Spinal cord (tissue), 10 donors: ENCODE data around the gene ARRB2. TPM values are rescaled to one million over a fixed set of nuclear protein-coding genes. Genes with fewer than 3 reads are reported as not detected.

Experiments
- DNase-seq, 6 donors: peaks; one replicate each; pipeline versions ENCODE4 v3.0.0 to v3.0.0-alpha.2; 2013 to 2015; ENCODE audit warnings: low spot score in 6 of 6, low read depth in 4 of 6
- H3K27ac ChIP-seq: one replicate; pipeline ENCODE4 v1.5.1; 2013; ENCODE audit warnings: low read depth, low read length, control low read depth
- H3K27me3 ChIP-seq: one replicate; pipeline ENCODE4 v1.6.1; 2013; ENCODE audit warnings: low read length; ENCODE audit not compliant: control insufficient read depth, insufficient read depth
- H3K36me3 ChIP-seq: one replicate; pipeline ENCODE4 v1.6.1; 2013; ENCODE audit warnings: low read length; ENCODE audit not compliant: control insufficient read depth, insufficient read depth
- H3K4me1 ChIP-seq: one replicate; pipeline ENCODE4 v1.6.1; 2013; ENCODE audit warnings: low read length; ENCODE audit not compliant: control insufficient read depth, insufficient read depth
- H3K4me3 ChIP-seq: one replicate; pipeline ENCODE4 v1.5.1; 2013; ENCODE audit warnings: low read depth, low read length, control low read depth
- H3K9me3 ChIP-seq: one replicate; pipeline ENCODE4 v1.6.1; 2013; ENCODE audit warnings: low read length; ENCODE audit not compliant: control insufficient read depth, insufficient read depth
- WGBS: methylation state at CpG from one replicate; pipeline ENCODE4 v1.1.5; 2013; ENCODE audit warnings: missing lambda C conversion rate; ENCODE audit not compliant: insufficient coverage; 5-methylcytosine and 5-hydroxymethylcytosine counted together
- polyA plus RNA-seq, 2 donors: library from polyadenylated mRNA; unstranded; fragments of 120-200 nt; gene quantifications; one replicate each; pipeline ENCODE4 v1.2.1, GENCODE V29; 2013; ENCODE audit not compliant: insufficient read length in 2 of 2
- total RNA-seq, 2 donors: library from RNA; depleted of rRNA in 1 of 2; stranded (reverse); fragments of 120-200 nt in 1 of 2; fragments of >200 nt in 1 of 2; gene quantifications; one replicate each; pipeline versions ENCODE4 v1.2.3 to v1.2.4, GENCODE V29; 2013 to 2014
- donor health status: healthy.

Gene ARRB2
- total and polyA plus RNA-seq, 4 donors: 21.2 to 105 (median 66.5) TPM

DNA sequence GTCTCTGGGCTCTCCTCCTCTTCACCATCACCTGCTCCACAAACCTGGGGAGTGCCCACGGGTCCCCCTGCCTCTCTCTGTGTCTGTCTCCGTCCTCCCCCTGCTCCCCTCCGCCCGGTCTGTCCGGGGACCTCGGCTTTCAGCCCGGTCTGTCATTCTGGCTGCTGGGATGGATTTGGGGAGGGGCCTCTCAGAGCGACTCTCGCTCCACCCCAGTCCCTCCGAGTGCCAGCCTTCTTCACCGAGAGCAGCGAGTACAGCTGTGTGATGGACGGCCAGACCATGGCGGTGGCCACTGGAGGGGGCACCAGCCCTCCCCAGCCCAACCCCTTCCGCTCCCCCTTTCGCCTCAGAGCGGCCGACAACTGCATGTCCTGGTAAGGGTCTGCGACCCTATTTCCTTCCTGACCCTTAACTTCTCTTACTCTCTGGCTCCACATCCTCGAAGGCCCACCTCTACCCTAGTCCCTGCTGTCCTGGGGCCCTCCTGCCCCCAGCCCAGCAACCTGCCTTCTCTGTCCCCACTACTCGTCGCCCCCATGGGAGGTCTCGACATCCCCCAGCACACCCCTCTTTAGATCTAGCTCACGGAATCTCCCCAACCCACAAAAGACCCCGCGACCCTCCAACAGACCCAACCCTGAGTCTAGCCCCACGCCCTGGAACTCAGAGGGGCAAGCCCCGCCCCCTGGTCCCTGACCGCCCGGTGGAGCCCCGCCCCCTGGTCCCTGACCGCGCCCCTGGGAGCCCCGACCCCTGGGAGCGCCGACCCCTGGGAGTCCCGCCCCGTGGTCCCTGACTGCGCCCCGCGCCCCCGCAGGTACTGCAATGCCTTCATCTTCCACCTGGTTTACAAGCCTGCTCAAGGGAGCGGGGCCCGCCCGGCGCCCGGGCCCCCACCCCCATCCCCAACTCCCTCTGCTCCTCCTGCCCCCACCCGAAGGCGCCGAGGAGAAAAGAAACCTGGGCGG, 34.9 kb downstream of the ARRB2 start:
- DNase-seq: no peak
- Histone ChIP-seq H3K4me1 (peaks cover 13% of the 10 kb centered on the region), H3K36me3 (no peaks in the 10 kb centered on the region), H3K4me3 (no peak overlapping the region), H3K27ac (no peak overlapping the region), H3K9me3 (no peaks in the 10 kb centered on the region), H3K27me3 (peaks cover 61% of the 10 kb centered on the region)
- WGBS: under 1% methylated on average over 31 of the region's 51 CpGs

- Histone ChIP-seq H3K36me3 (no peaks in the 10 kb centered on the region), H3K27ac (no peak overlapping the region), H3K9me3 (no peaks in the 10 kb centered on the region), H3K4me1 (peaks cover 13% of the 10 kb centered on the region), H3K27me3 (peaks cover 54% of the 10 kb centered on the region), H3K4me3 (no peak overlapping the region)
- WGBS: 70% methylated on average over 2 of the region's 5 CpGs
- DNase-seq: no peak
Measured at GRCh38 chr17:4747847-4748246, 37.4 kb downstream of the ARRB2 start.

- peaks cover 47% of the 10 kb centered on the region for H3K27me3 ChIP-seq
- H3K27ac ChIP-seq: no peak overlapping the region
- H3K4me1 ChIP-seq: peaks cover 13% of the 10 kb centered on the region
- no peaks in the 10 kb centered on the region for H3K9me3 ChIP-seq
- no peak for DNase-seq
- H3K36me3 ChIP-seq: no peaks in the 10 kb centered on the region
- no peak overlapping the region for H3K4me3 ChIP-seq
- WGBS: 60% methylated on average over 2 of the region's 4 CpGs
Measured at GRCh38 chr17:4748686-4749085, 38.3 kb downstream of the ARRB2 start.

DNA sequence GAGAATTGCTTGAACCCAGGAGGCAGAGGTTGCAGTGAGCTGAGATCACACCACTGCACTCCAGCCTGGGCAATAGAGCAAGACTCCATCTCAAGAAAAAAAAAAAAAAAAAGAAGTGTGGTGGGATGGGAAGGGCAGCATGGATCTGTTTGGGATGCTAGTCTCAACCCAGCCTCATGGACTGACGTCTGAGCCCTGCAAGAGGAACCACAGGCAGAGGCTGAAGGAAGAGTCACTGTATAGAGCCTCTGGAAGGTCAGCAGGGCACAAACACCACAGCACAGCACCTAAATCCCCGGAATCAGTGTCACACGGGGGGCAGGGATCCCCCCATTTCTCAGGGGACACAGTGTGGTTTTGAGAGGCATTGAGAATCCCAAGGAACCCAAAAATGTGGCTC, 40.2 kb downstream of the ARRB2 start:
- H3K9me3 ChIP-seq: no peaks in the 10 kb centered on the region
- no peak overlapping the region for H3K4me3 ChIP-seq
- no CpG with 5 or more reads among the region's 3 CpGs for WGBS
- DNase-seq: no peak
- peaks cover 34% of the 10 kb centered on the region for H3K27me3 ChIP-seq
- no peaks in the 10 kb centered on the region for H3K36me3 ChIP-seq
- H3K4me1 ChIP-seq: peaks cover 3% of the 10 kb centered on the region
- no peak overlapping the region for H3K27ac ChIP-seq

DNA sequence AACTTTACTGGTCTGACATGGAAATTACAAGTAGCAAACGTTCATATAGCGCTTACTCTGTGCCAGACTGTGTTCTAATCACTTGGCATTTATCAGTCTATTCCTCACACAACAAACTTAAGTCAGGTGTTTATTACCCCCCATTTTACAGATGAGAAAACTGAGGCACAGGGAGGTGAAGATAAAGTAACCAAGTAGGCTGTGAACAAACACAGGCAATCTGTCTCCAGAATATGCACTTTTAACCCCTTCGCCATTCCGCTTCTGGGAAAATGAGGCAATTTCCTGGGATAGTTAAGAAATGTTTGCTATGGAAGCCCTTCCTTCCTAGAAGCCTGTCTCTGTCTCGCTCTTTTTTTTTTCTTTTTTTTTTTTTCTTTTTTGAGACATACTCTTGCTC, 41.5 kb downstream of the ARRB2 start:
- no peaks in the 10 kb centered on the region for H3K4me1 ChIP-seq
- H3K36me3 ChIP-seq: no peaks in the 10 kb centered on the region
- no peak overlapping the region for H3K4me3 ChIP-seq
- DNase-seq: no peak
- H3K27me3 ChIP-seq: peaks cover 27% of the 10 kb centered on the region
- whole genome bisulfite sequencing: 87% methylated on average over 3 of the region's 5 CpGs
- H3K27ac ChIP-seq: no peak overlapping the region
- no peaks in the 10 kb centered on the region for H3K9me3 ChIP-seq

GRCh38 chr17:4753392-4753791, 43.0 kb downstream of the ARRB2 start:
- Histone ChIP-seq H3K9me3 (no peaks in the 10 kb centered on the region), H3K27ac (no peak overlapping the region), H3K27me3 (peaks cover 27% of the 10 kb centered on the region), H3K36me3 (no peaks in the 10 kb centered on the region), H3K4me3 (no peak overlapping the region), H3K4me1 (no peaks in the 10 kb centered on the region)
- no peak for DNase-seq
- no CpG with 5 or more reads among the region's 1 CpG for WGBS

DNA sequence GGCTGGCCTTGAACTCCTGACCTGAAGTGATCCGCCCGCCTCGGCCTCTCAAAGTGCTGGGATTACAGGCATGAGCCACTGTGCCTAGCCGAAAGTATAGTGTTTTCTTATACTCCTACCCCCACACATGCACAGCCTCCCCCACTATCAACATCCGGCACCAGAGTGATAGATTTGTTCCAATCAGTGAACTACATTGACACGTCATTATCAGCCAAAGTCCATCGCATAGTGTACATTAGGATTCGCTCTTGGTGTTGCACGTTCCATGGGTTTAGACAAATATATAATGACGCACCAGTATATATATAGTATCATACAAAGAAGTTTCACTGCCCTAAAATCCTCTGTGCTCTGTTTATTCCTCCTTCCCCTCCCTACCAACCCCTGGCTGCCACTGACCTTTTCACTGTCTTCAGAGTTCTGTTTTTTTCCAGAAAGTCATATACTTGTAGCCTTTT, 49.4 kb downstream of the ARRB2 start:
- H3K27me3 ChIP-seq: peaks cover 3% of the 10 kb centered on the region
- no peaks in the 10 kb centered on the region for H3K36me3 ChIP-seq
- H3K9me3 ChIP-seq: no peaks in the 10 kb centered on the region
- 90% methylated on average over 4 of the region's 10 CpGs for WGBS
- no peaks in the 10 kb centered on the region for H3K4me1 ChIP-seq
- DNase-seq: no peak
- H3K4me3 ChIP-seq: no peak overlapping the region
- H3K27ac ChIP-seq: no peak overlapping the region

- no CpG with 5 or more reads among the region's 3 CpGs for WGBS
- Histone ChIP-seq H3K27me3 (peaks cover 3% of the 10 kb centered on the region), H3K36me3 (no peaks in the 10 kb centered on the region), H3K9me3 (no peaks in the 10 kb centered on the region), H3K4me3 (no peak overlapping the region), H3K4me1 (no peaks in the 10 kb centered on the region), H3K27ac (no peak overlapping the region)
- DNase-seq: no peak
Measured at GRCh38 chr17:4764595-4764994, 54.2 kb downstream of the ARRB2 start.

- no peaks in the 10 kb centered on the region for H3K36me3 ChIP-seq
- peaks cover 3% of the 10 kb centered on the region for H3K27me3 ChIP-seq
- 85% methylated on average over 2 of the region's 3 CpGs for WGBS
- DNase-seq: no peak
- no peak overlapping the region for H3K4me3 ChIP-seq
- H3K27ac ChIP-seq: no peak overlapping the region
- H3K4me1 ChIP-seq: no peaks in the 10 kb centered on the region
- no peaks in the 10 kb centered on the region for H3K9me3 ChIP-seq
Measured at GRCh38 chr17:4766201-4766600, 55.8 kb downstream of the ARRB2 start.

DNA sequence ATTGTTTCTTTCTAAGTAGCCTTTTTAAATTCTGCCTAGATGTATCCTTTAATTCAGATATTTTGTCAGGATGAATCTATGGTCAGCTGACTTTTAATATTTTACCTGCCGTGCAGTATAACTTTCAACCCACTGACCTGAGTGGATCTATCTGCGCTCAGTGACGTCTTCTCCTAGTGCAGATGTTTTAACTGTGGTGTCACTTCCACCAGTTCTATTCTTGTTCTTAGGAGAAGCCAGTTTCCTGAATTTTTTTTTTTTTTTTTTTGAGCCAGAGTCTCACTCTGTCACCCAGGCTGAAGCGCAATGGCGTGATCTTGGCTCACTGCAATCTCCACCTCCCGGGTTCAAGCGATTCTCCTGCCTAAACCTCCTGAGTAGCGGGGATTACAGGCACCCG, 56.3 kb downstream of the ARRB2 start:
- H3K27ac ChIP-seq: no peak overlapping the region
- no peak overlapping the region for H3K4me3 ChIP-seq
- no peaks in the 10 kb centered on the region for H3K9me3 ChIP-seq
- H3K36me3 ChIP-seq: no peaks in the 10 kb centered on the region
- H3K27me3 ChIP-seq: peaks cover 3% of the 10 kb centered on the region
- 94% methylated on average over 7 of the region's 9 CpGs for WGBS
- DNase-seq: no peak
- H3K4me1 ChIP-seq: peaks cover 3% of the 10 kb centered on the region
